ENCODE results near the gene PITPNC1. TPM values are rescaled to one million over a fixed set of nuclear protein-coding genes. Genes with fewer than 3 reads are reported as not detected.

PITPNC1 gene
- total RNA-seq, 1 experiment from 2014 or later: 37.5 TPM

GRCh38 chr17:67519801-67520251 is 142.7 kb downstream of the PITPNC1 start:
- Mint-ChIP-seq H3K27ac (peak overlapping the region in 2 of 3 experiments; percentile 46 to 75; a peak in 2 of 7 replicates), H3K36me3 (ENCODE audit: insufficient read depth in 1 of 3, low read depth in 3 of 3) (peaks cover 0 to 10% (median 9%) of the 10 kb centered on the region in 3 experiments; a peak in 5 of 7 replicates), H3K27me3 (ENCODE audit: low read depth) (no peaks in the 10 kb centered on the region), H3K4me1 (peaks cover 56 to 57% of the 10 kb centered on the region in 2 experiments), H3K4me3 (no peak overlapping the region), H3K9me3 (peaks cover 3 to 6% of the 10 kb centered on the region in 2 experiments; a peak in 4 of 5 replicates)
- no peak overlapping the region for H3K56ac ChIP-seq (ENCODE audit: insufficient read length, low read depth, low read length)
- no peak overlapping the region for H4K5ac ChIP-seq (ENCODE audit: insufficient read length, low read depth, low read length)
- no peak overlapping the region for H2BK12ac ChIP-seq (ENCODE audit: insufficient read length, low read depth, low read length)
- no peak overlapping the region for H2BK5ac ChIP-seq (ENCODE audit: insufficient read length, low read length)
- H3K18ac ChIP-seq (ENCODE audit: insufficient read length, low read depth, low read length): no peak overlapping the region
- H3K14ac ChIP-seq (ENCODE audit: insufficient read depth, low read length): no peak overlapping the region
- no peak overlapping the region for H4K8ac ChIP-seq (replicated peaks; ENCODE audit: insufficient read length, low read depth, low read length)
- H3K79me2 ChIP-seq (ENCODE audit: insufficient read depth, low read length): peaks cover 3% of the 10 kb centered on the region; the same call in 1 of the 2 replicates
- peak; percentile 62 for DNase-seq
- H3K4me1 ChIP-seq (ENCODE audit: insufficient read depth, low read length): peaks cover 28% of the 10 kb centered on the region
- H2BK15ac ChIP-seq (ENCODE audit: low read depth, low read length): no peak overlapping the region
- no peak overlapping the region for H2BK120ac ChIP-seq (ENCODE audit: low read depth, low read length, poor library complexity, severe bottlenecking)
- peak overlapping the region; percentile 25 for H3K4me2 ChIP-seq (ENCODE audit: insufficient read depth, insufficient read length, low read length)
- no peak overlapping the region for H3K4ac ChIP-seq (ENCODE audit: low read depth, low read length)
- H2AFZ ChIP-seq (ENCODE audit: low read length): no peak overlapping the region
- H3K23me2 ChIP-seq (ENCODE audit: insufficient read length, low read depth, low read length, poor library complexity, severe bottlenecking): no peaks in the 10 kb centered on the region
- TF ChIP-seq CTCF (conservative IDR thresholded peaks at IDR 0.05): no peak
- no peaks in the 10 kb centered on the region for H3K27me3 ChIP-seq (ENCODE audit: insufficient read depth, low read length)
- no peaks in the 10 kb centered on the region for H4K20me1 ChIP-seq (ENCODE audit: control insufficient read depth, insufficient read depth, insufficient read length)
- peak overlapping the region; percentile 3 for H3K27ac ChIP-seq (ENCODE audit: insufficient read length, low read depth, low read length)
- no peak overlapping the region for H3T11ph ChIP-seq (ENCODE audit: low read length)
- no peak overlapping the region for H3K9ac ChIP-seq (ENCODE audit: extremely low read depth, insufficient read length, low read length)
- no peak overlapping the region for H2AK5ac ChIP-seq (ENCODE audit: insufficient read length, low read length)
- H3K23ac ChIP-seq (ENCODE audit: insufficient read length, low read depth, low read length): no peak overlapping the region
- H4K91ac ChIP-seq (ENCODE audit: insufficient read length, low read depth, low read length): no peak overlapping the region
- H3K9me3 ChIP-seq (ENCODE audit: control insufficient read depth, low read depth, low read length): no peaks in the 10 kb centered on the region
- no peaks in the 10 kb centered on the region for H3K79me1 ChIP-seq (ENCODE audit: insufficient read depth, low read depth, low read length, poor library complexity, severe bottlenecking)
- no peak overlapping the region for H2BK20ac ChIP-seq (ENCODE audit: low read depth, low read length, poor library complexity, severe bottlenecking)
- WGBS (ENCODE audit: extremely low coverage, insufficient read length, low lambda C conversion rate): no CpG with 5 or more reads among the region's 5 CpGs

Data from H9 (cell line).